K562 (cell line): ENCODE measurements around the gene PCBP3. TPM values are rescaled to one million over a fixed set of nuclear protein-coding genes. Genes with fewer than 3 reads are reported as not detected.

Experiments
- ATAC-seq: fragments of 200-7000 bp; cut with Tn5 transposase; 3 replicates; pipeline ENCODE4 v1.9.1; 2020; ENCODE audit warnings: moderate library complexity
- BruUV-seq: library from RNA; stranded (reverse); fragments of 400-500 nt; replicated peaks from 2 replicates; lab custom pipeline; 2021; lab: Mats Ljungman, UMichigan
- CTCF ChIA-PET: fragments of 300-600 bp; formaldehyde crosslinking; extraction: SDS; loops from one replicate; lab custom pipeline; 2021; ENCODE audit warnings: low intra/inter-chr PET ratio; lab: Yijun Ruan, JAX
- POLR2A ChIA-PET: fragments of 300-600, 350-650 bp; sonication (Branson Sonifier 250); formaldehyde crosslinking; extraction: SDS; loops from one replicate; lab custom pipeline; 2021; ENCODE audit warnings: antibody characterized with exemption, inconsistent platforms; lab: Yijun Ruan, JAX
- DNase-seq, 4 experiments: peaks; one replicate each; pipeline versions ENCODE4 v3.0.0 to v3.0.0-alpha.2; 2011 to 2018; ENCODE audit warnings: low spot score in 3 of 4, mixed read lengths in 3 of 4; ENCODE audit errors: extremely low read depth in 1 of 4
- FAIRE-seq: peaks from 2 replicates; lab custom pipeline; 2011; peaks lifted over from hg19 to GRCh38; lab: Jason Lieb, UNC
- H2AFZ ChIP-seq: 2 replicates; pipeline ENCODE4 v1.6.0; 2011; ENCODE audit warnings: low read depth, low read length, control low read depth, inconsistent platforms
- H3K27ac ChIP-seq: fragments of 200-600 bp; 3 replicates; pipeline ENCODE4 v1.8.0; 2011; ENCODE audit warnings: low read depth, mild to moderate bottlenecking, control low read depth, inconsistent platforms, low read length, moderate library complexity, mixed read lengths; ENCODE audit errors: extremely low read depth
- H3K27me3 ChIP-seq, 2 experiments: fragments of 300-600 bp in 1 of 2; 2 replicates in 1 of 2; 3 replicates in 1 of 2; pipeline versions ENCODE4 v1.6.0 to v1.8.0; 2011; ENCODE audit warnings: inconsistent platforms in 2 of 2, low read length in 2 of 2, mild to moderate bottlenecking in 1 of 2, mixed read lengths in 1 of 2, moderate library complexity in 1 of 2; ENCODE audit not compliant: control insufficient read depth in 2 of 2, insufficient read depth in 2 of 2
- H3K36me3 ChIP-seq: fragments of 300-600 bp; 3 replicates; pipeline ENCODE4 v1.8.0; 2011; ENCODE audit warnings: mild to moderate bottlenecking, low read length, inconsistent platforms; ENCODE audit not compliant: control insufficient read depth, insufficient read depth
- H3K4me1 ChIP-seq, 2 experiments: fragments of 200-600 bp in 1 of 2; replicated peaks in 1 of 2; 2 replicates in 1 of 2; 3 replicates in 1 of 2; pipeline versions ENCODE4 v1.5.1 to v1.8.0; 2011; ENCODE audit warnings: inconsistent platforms in 2 of 2, low read length in 2 of 2, mild to moderate bottlenecking in 1 of 2, mixed read lengths in 1 of 2, moderate library complexity in 1 of 2; ENCODE audit not compliant: control insufficient read depth in 2 of 2, insufficient read depth in 2 of 2
- H3K4me2 ChIP-seq: 2 replicates; pipeline ENCODE4 v1.6.1; 2011; ENCODE audit warnings: low read length, control low read depth, inconsistent platforms, mixed read lengths; ENCODE audit not compliant: insufficient read depth
- H3K4me3 ChIP-seq: fragments of 200-600 bp; sonication (generic), shearing (Covaris generic); 2 replicates; pipeline ENCODE4 v1.5.1; 2016; ENCODE audit warnings: control low read depth, inconsistent platforms
- H3K79me2 ChIP-seq: fragments of 200-600 bp; 3 replicates; pipeline ENCODE4 v1.8.0; 2011; ENCODE audit warnings: low read length, inconsistent platforms; ENCODE audit not compliant: control insufficient read depth, insufficient read depth
- H3K9ac ChIP-seq, 2 experiments: 2 replicates each; pipeline versions ENCODE4 v1.6.0 to v1.6.1; 2011; ENCODE audit warnings: low read depth in 2 of 2, low read length in 2 of 2, control low read depth in 1 of 2, inconsistent platforms in 1 of 2, mild to moderate bottlenecking in 1 of 2, mixed read lengths in 1 of 2; ENCODE audit not compliant: insufficient read depth in 1 of 2
- H3K9me1 ChIP-seq: one replicate; pipeline ENCODE4 v1.6.0; 2011; ENCODE audit warnings: inconsistent platforms, mild to moderate bottlenecking, low read length, moderate library complexity; ENCODE audit not compliant: control insufficient read depth, insufficient read depth
- H3K9me3 ChIP-seq: replicated peaks from 2 replicates; pipeline ENCODE4 v1.5.1; 2011; ENCODE audit warnings: low read depth, low read length, inconsistent platforms; ENCODE audit not compliant: control insufficient read depth, insufficient read depth
- H4K20me1 ChIP-seq: replicated peaks from 2 replicates; pipeline ENCODE4 v1.6.1; 2011; ENCODE audit warnings: low read length, inconsistent platforms, mixed read lengths; ENCODE audit not compliant: control insufficient read depth, insufficient read depth
- FOXK1 ChIP-seq: sonication (generic); formaldehyde crosslinking; IDR thresholded peaks from 2 replicates; pipeline ENCODE4 v1.8.0; 2022; ENCODE audit warnings: missing genetic modification reagents, mild to moderate bottlenecking, borderline replicate concordance
- HDAC6 ChIP-seq: IDR thresholded peaks from 2 replicates; pipeline ENCODE4 v1.6.1; 2012; ENCODE audit warnings: low read depth, mild to moderate bottlenecking, control low read depth, inconsistent platforms, low read length, moderate library complexity
- HEY1 ChIP-seq: fragments of 250-450 bp; sonication (Bioruptor Pico); IDR thresholded peaks from 2 replicates; pipeline ENCODE4 v1.5.0; 2020; ENCODE audit warnings: mild to moderate bottlenecking, moderate library complexity, borderline replicate concordance
- HSF4 ChIP-seq: fragments of 250-450 bp; sonication (Bioruptor Pico); IDR thresholded peaks from 2 replicates; pipeline ENCODE4 v2.1.2; 2022; ENCODE audit warnings: mild to moderate bottlenecking, moderate library complexity, borderline replicate concordance
- IFI16 ChIP-seq: fragments of 250-450 bp; sonication (Bioruptor Pico); IDR thresholded peaks from 2 replicates; pipeline ENCODE4 v2.1.2; 2022; ENCODE audit warnings: mild to moderate bottlenecking, inconsistent platforms
- KAT7 ChIP-seq: sonication (generic); formaldehyde crosslinking; IDR thresholded peaks from 2 replicates; pipeline ENCODE4 v1.8.0; 2022; ENCODE audit warnings: missing genetic modification reagents, mild to moderate bottlenecking, borderline replicate concordance
- KLF16 ChIP-seq: IDR thresholded peaks from 2 replicates; pipeline ENCODE4 v1.6.1; 2016; ENCODE audit warnings: antibody characterized with exemption
- SP2 ChIP-seq: IDR thresholded peaks from 2 replicates; pipeline ENCODE4 v1.6.1; 2011; ENCODE audit warnings: mild to moderate bottlenecking, low read depth, low read length, moderate library complexity; ENCODE audit not compliant: poor library complexity, severe bottlenecking; ENCODE audit errors: extremely low read depth
- WGBS: fragments of 100-300 bp; shearing (Covaris generic); methylation state at CpG from one replicate; pipeline ENCODE4 v1.1.6; 2016; ENCODE audit warnings: low coverage, mixed read lengths; ENCODE audit not compliant: insufficient coverage; ENCODE audit errors: missing lambda C conversion rate; 5-methylcytosine and 5-hydroxymethylcytosine counted together
- in situ Hi-C: fragments of 300-500 bp; cut with MboI; formaldehyde crosslinking; loops from 4 replicates; pipeline ENCODE4 v1.15.0; 2018; ENCODE audit warnings: inconsistent platforms, mixed read lengths
- intact Hi-C: fragments of 100-400 bp; cut with micrococcal nuclease; formaldehyde crosslinking; loops from 2 replicates; pipeline ENCODE4 v1.14.2; 2022
- polyA plus RNA-seq, 8 experiments: library from polyadenylated mRNA; depleted of rRNA in 4 of 8; stranded (reverse) in 5 of 8; unstranded in 3 of 8; fragments of >200 nt; fragmentation: Nextera tagmentation in 2 of 8; fragmentation: Illumina TruSeq in 1 of 8; extraction: Ambion mirVana in 2 of 8; extraction: Trizol in 1 of 8; gene quantifications; 2 replicates each; pipeline versions ENCODE4 v1.2.1 to v1.2.3, GENCODE V29; 2011 to 2014; ENCODE audit warnings: inconsistent platforms in 1 of 8, missing spikeins in 1 of 8
- total RNA-seq, 7 experiments: library from RNA; depleted of rRNA in 6 of 7; stranded (reverse); fragments of >200 nt in 6 of 7; fragmentation: Illumina TruSeq in 2 of 7; extraction: Trizol in 2 of 7; gene quantifications; 2 replicates each; pipeline versions ENCODE4 v1.2.1 to v1.2.3, GENCODE V29; 2011 to 2021; ENCODE audit warnings: low replicate concordance in 1 of 7
- TF ChIP-seq, protein P1 (sequence below): IDR thresholded peaks from 3 replicates; pipeline ENCODE4 v1.6.1; 2011; ENCODE audit warnings: borderline replicate concordance, mild to moderate bottlenecking; ENCODE audit not compliant: insufficient read length, insufficient read depth
- TF ChIP-seq, protein P2 (sequence below): IDR thresholded peaks from 3 replicates; pipeline ENCODE4 v1.6.1; 2011; ENCODE audit warnings: borderline replicate concordance, mild to moderate bottlenecking, moderate library complexity; ENCODE audit not compliant: insufficient read length; ENCODE audit errors: extremely low read depth
- TF ChIP-seq, protein P3 (sequence below): sonication (generic); formaldehyde crosslinking; IDR thresholded peaks from 2 replicates; pipeline ENCODE4 v1.8.1; 2023; ENCODE audit warnings: mild to moderate bottlenecking, missing genetic modification reagents
- TF ChIP-seq, protein P4 (sequence below), 2 experiments: IDR thresholded peaks; 2 replicates each; pipeline ENCODE4 v1.6.1; 2012; ENCODE audit warnings: improper control_type of control experiment in 2 of 2, low read depth in 2 of 2, low read length in 2 of 2, borderline replicate concordance in 1 of 2

The PCBP3 gene
- total and polyA plus RNA-seq, 9 of the 15 experiments (the other 6 are each of a cell fraction or from before 2014, with no cell fraction given), result 0.18 TPM; not detected in 8

DNA sequence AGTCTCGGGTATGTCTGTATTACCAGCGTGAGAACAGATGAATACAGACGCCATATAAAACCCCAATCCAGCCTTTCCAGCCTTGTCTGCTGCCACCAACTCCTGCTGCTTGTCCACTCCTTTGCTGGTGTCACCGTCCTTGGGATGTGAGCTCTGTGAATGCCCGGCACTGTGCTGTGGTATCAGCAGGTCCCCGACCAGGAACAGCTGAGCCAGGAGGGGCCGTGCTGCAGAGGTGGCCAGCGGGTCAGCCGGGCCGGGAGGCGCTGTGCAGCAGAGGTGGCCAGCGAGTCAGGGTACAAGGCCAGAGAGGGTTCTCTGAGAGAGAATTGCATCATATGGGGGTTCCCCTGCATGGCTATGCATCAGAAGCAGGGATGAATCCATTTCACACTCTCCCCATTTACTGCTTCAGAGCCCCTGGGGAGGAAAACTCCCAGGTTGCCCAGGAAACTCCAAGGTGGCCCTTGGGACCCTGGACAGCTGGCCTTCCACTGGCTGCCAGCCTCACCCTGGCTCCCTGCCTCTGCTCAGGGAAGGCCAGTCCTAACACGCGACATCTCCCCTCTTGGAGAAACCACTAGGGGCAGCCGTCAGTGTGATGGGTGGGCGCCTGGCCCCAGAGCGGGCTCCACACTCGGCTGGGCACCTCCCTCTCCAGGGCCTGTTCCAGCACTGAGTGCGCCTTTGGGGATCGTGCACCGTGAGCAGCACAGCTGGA lies 215.7 kb downstream of the PCBP3 start:
- Histone ChIP-seq H3K79me2 (no peaks in the 10 kb centered on the region), H3K36me3 (no peaks in the 10 kb centered on the region), H3K27ac (no peak overlapping the region), H3K9me3 (no peaks in the 10 kb centered on the region), H3K27me3 (peaks cover 68 to 76% of the 10 kb centered on the region in 2 experiments), H3K9me1 (no peaks in the 10 kb centered on the region), H3K4me3 (no peak overlapping the region), H2AFZ (no peak overlapping the region), H3K4me1 (no peaks in the 10 kb centered on the region), H3K9ac (no peak overlapping the region), H3K4me2 (no peak overlapping the region), H4K20me1 (peaks cover 4% of the 10 kb centered on the region)
- FAIRE-seq (no peak), ATAC-seq (no peak), DNase-seq (no peak)
- ChIA-PET CTCF (no interaction called here), POLR2A (interaction anchor here (0.8 kb wide), 2 partner anchors 329 to 372 kb away, joined by 3 to 4 read pairs; no protein-coding TSS in a partner anchor)
- WGBS, result 2% methylated on average over 19 of the region's 21 CpGs
- BruUV-seq, result no TSS peak
- intact Hi-C loops, result no loop called here
- in situ Hi-C loops, result no loop called here
- TF ChIP-seq HDAC6, result no peak
- no peak for TF ChIP-seq HSF4 (CRISPR knock-in tag)
- TF ChIP-seq, protein P1, sequence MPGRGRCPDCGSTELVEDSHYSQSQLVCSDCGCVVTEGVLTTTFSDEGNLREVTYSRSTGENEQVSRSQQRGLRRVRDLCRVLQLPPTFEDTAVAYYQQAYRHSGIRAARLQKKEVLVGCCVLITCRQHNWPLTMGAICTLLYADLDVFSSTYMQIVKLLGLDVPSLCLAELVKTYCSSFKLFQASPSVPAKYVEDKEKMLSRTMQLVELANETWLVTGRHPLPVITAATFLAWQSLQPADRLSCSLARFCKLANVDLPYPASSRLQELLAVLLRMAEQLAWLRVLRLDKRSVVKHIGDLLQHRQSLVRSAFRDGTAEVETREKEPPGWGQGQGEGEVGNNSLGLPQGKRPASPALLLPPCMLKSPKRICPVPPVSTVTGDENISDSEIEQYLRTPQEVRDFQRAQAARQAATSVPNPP, result no peak
- TF ChIP-seq HEY1 (CRISPR knock-in tag), result no peak
- TF ChIP-seq IFI16 (CRISPR knock-in tag), result no peak
- TF ChIP-seq, protein P2, sequence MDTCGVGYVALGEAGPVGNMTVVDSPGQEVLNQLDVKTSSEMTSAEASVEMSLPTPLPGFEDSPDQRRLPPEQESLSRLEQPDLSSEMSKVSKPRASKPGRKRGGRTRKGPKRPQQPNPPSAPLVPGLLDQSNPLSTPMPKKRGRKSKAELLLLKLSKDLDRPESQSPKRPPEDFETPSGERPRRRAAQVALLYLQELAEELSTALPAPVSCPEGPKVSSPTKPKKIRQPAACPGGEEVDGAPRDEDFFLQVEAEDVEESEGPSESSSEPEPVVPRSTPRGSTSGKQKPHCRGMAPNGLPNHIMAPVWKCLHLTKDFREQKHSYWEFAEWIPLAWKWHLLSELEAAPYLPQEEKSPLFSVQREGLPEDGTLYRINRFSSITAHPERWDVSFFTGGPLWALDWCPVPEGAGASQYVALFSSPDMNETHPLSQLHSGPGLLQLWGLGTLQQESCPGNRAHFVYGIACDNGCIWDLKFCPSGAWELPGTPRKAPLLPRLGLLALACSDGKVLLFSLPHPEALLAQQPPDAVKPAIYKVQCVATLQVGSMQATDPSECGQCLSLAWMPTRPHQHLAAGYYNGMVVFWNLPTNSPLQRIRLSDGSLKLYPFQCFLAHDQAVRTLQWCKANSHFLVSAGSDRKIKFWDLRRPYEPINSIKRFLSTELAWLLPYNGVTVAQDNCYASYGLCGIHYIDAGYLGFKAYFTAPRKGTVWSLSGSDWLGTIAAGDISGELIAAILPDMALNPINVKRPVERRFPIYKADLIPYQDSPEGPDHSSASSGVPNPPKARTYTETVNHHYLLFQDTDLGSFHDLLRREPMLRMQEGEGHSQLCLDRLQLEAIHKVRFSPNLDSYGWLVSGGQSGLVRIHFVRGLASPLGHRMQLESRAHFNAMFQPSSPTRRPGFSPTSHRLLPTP, result no peak
- no peak for TF ChIP-seq KLF16
- no peak for TF ChIP-seq FOXK1 (CRISPR knock-in tag)
- TF ChIP-seq, protein P3, sequence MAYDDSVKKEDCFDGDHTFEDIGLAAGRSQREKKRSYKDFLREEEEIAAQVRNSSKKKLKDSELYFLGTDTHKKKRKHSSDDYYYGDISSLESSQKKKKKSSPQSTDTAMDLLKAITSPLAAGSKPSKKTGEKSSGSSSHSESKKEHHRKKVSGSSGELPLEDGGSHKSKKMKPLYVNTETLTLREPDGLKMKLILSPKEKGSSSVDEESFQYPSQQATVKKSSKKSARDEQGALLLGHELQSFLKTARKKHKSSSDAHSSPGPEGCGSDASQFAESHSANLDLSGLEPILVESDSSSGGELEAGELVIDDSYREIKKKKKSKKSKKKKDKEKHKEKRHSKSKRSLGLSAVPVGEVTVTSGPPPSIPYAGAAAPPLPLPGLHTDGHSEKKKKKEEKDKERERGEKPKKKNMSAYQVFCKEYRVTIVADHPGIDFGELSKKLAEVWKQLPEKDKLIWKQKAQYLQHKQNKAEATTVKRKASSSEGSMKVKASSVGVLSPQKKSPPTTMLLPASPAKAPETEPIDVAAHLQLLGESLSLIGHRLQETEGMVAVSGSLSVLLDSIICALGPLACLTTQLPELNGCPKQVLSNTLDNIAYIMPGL (CRISPR knock-in tag), result no peak
- TF ChIP-seq SP2, result no peak
- TF ChIP-seq KAT7 (CRISPR knock-in tag), result no peak
- TF ChIP-seq, protein P4, sequence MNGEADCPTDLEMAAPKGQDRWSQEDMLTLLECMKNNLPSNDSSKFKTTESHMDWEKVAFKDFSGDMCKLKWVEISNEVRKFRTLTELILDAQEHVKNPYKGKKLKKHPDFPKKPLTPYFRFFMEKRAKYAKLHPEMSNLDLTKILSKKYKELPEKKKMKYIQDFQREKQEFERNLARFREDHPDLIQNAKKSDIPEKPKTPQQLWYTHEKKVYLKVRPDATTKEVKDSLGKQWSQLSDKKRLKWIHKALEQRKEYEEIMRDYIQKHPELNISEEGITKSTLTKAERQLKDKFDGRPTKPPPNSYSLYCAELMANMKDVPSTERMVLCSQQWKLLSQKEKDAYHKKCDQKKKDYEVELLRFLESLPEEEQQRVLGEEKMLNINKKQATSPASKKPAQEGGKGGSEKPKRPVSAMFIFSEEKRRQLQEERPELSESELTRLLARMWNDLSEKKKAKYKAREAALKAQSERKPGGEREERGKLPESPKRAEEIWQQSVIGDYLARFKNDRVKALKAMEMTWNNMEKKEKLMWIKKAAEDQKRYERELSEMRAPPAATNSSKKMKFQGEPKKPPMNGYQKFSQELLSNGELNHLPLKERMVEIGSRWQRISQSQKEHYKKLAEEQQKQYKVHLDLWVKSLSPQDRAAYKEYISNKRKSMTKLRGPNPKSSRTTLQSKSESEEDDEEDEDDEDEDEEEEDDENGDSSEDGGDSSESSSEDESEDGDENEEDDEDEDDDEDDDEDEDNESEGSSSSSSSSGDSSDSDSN (IDR thresholded peaks at IDR 0.05; ENCODE audit: borderline replicate concordance in 1 of 2, low read depth in 2 of 2, low read length in 2 of 2), result no peak
